Neutrophil (primary cell): ENCODE results near the gene SMCR8.

Experiments used
- H3K27ac ChIP-seq: fragments of 200-600 bp; sonication (generic); 2 replicates; pipeline ENCODE4 v1.5.1; 2016; ENCODE audit warnings: mild to moderate bottlenecking, moderate library complexity
- H3K27me3 ChIP-seq: fragments of 200-600 bp; sonication (generic); 2 replicates; pipeline ENCODE4 v1.6.0; 2016; ENCODE audit warnings: mild to moderate bottlenecking
- H3K36me3 ChIP-seq: fragments of 200-600 bp; sonication (generic); 2 replicates; pipeline ENCODE4 v1.5.1; 2017
- H3K4me1 ChIP-seq, 2 experiments: fragments of 200-600 bp in 1 of 2; sonication (generic) in 1 of 2; 1 replicate in 1 of 2; 2 replicates in 1 of 2; pipeline versions ENCODE4 v1.5.1 to v1.6.1; 2013 to 2016; ENCODE audit warnings: low read depth in 1 of 2, low read length in 1 of 2, mild to moderate bottlenecking in 1 of 2, moderate library complexity in 1 of 2; ENCODE audit not compliant: control insufficient read depth in 1 of 2, insufficient read depth in 1 of 2
- H3K4me3 ChIP-seq, 2 experiments: fragments of 200-600 bp in 1 of 2; sonication (generic) in 1 of 2; 1 replicate in 1 of 2; 2 replicates in 1 of 2; pipeline ENCODE4 v1.5.1; 2013 to 2016; ENCODE audit warnings: low read depth in 1 of 2, low read length in 1 of 2, mild to moderate bottlenecking in 1 of 2, moderate library complexity in 1 of 2
- H3K9me3 ChIP-seq: fragments of 200-600 bp; sonication (generic); 2 replicates; pipeline ENCODE4 v1.5.1; 2016
- TF ChIP-seq, protein P1 (sequence below): fragments of 200-600 bp; sonication (generic); IDR thresholded peaks from 2 replicates; pipeline ENCODE4 v1.5.1; 2016; ENCODE audit warnings: antibody characterized with exemption

The SMCR8 gene

DNA sequence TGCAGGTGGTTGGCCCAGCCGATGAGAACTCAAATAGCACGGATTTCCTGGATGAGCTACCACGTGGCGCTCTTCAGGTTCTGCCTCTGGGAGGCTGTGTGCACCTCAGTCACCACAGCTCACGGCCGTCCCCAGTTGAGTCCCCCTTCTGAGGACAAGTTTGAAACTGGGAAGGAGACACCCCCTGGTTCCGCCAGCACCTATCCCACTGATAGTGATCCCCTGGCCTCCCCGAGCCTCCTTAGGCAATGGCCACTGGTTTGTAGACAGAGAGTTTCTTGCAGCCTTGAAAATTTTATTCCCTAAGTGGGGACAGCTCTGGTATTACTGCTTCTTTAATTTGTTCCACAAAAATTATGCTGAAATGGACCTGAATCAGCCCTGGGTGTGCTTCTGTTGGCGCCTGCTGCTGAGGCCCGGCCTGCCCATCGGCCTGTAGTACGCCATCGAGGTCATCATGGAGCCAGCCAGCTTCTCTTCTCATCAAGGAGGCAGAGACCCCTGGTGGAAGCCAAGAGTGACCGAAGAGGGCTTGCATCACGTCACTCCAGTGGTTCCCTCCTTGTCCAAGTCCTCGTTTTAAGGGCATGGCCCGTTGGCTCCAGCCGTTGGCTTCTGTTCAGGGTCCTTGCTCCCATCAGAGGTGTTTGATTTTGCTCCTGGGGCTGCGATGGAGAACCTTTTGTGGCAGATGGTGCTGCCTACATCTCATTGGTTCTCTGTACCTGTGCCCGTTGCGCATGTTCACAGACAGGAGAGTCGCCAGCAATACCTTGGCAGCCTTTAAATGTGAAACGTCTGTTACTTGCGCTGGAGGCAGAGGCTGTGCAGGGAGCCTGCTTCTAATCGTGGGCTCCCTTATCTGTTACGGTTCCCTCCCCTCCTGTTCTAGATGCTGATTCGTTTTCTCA is 9.3 kb downstream of the SMCR8 start:
- peaks cover 96% of the 10 kb centered on the region for H3K36me3 ChIP-seq

DNA sequence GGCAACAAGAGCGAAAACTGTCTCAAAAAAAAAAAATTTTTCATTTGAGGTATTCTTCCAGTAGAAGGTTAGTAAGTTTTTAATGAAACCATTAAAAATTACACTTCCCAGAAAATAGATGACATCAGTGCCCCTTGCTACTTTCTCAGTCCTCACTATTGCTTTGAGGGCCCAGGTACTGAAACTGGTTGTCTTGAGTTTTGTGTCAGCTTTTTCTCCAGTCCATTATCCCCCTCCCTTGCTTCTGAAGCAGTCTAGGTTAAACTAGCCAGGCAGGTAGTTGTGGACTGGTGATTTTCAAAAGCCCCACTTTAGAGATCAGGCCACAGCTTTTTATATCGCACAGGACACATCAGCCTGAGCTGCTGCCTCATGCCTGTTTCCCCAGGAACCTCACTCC is 10.9 kb downstream of the SMCR8 start:
- no peak overlapping the region for H3K27ac ChIP-seq
- TF ChIP-seq, protein P1, sequence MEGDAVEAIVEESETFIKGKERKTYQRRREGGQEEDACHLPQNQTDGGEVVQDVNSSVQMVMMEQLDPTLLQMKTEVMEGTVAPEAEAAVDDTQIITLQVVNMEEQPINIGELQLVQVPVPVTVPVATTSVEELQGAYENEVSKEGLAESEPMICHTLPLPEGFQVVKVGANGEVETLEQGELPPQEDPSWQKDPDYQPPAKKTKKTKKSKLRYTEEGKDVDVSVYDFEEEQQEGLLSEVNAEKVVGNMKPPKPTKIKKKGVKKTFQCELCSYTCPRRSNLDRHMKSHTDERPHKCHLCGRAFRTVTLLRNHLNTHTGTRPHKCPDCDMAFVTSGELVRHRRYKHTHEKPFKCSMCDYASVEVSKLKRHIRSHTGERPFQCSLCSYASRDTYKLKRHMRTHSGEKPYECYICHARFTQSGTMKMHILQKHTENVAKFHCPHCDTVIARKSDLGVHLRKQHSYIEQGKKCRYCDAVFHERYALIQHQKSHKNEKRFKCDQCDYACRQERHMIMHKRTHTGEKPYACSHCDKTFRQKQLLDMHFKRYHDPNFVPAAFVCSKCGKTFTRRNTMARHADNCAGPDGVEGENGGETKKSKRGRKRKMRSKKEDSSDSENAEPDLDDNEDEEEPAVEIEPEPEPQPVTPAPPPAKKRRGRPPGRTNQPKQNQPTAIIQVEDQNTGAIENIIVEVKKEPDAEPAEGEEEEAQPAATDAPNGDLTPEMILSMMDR: no peak
- H3K4me1 ChIP-seq: peaks cover 1 to 3% of the 10 kb centered on the region in 2 experiments
- H3K4me3 ChIP-seq: no peak overlapping the region
- no peaks in the 10 kb centered on the region for H3K27me3 ChIP-seq
- H3K9me3 ChIP-seq: no peaks in the 10 kb centered on the region
- peaks cover 100% of the 10 kb centered on the region for H3K36me3 ChIP-seq

More for the DNA sequence above, 9.3 kb downstream of the SMCR8 start:
- Histone ChIP-seq H3K4me3 (no peak overlapping the region), H3K4me1 (peaks cover 9 to 13% of the 10 kb centered on the region in 2 experiments), H3K27me3 (no peaks in the 10 kb centered on the region), H3K27ac (no peak overlapping the region), H3K9me3 (no peaks in the 10 kb centered on the region)
- TF ChIP-seq, protein P1: no peak

DNA sequence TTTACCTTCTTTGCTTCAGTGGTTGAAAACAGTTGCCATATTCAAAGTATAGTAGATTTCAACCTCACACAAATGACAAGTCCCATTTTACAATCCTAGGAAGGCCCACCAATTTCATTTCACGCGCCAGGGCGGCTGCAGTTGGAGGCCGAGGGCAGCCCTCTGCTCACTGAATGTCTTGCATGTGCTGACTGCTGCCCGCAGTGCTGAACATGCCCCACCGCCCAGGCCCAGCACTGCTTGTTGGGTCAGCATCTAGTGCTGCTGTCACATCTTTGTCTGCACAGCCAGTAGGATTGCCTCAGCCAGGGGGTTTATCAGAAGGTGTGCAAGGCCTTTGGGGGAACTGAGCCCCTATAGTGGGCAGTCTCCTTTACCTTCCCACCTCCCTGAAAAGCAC is 11.5 kb downstream of the SMCR8 start:
- Histone ChIP-seq H3K9me3 (no peaks in the 10 kb centered on the region), H3K27ac (no peak overlapping the region), H3K4me1 (no peaks in the 10 kb centered on the region), H3K36me3 (peaks cover 100% of the 10 kb centered on the region), H3K4me3 (no peak overlapping the region), H3K27me3 (no peaks in the 10 kb centered on the region)
- TF ChIP-seq, protein P1: no peak

DNA sequence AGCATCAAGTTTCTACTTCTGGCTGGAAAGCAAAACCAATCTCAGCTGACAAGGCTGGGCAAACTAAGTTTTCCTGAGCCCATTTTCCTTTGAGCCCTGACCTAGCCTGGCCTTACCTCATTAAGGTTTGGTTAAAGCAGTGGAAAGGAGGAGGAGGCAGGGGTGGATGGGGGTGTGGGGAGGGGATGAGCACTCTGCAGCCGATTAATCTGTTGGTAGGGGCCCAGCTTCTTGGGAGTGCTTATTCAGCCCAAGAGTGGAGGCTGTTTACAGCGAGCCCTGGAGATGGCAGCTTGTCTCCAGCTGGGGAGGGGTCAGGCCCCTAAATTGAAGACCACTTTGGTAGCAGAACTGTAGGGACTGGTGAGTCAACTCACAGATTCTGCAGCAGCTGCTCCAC is 12.0 kb downstream of the SMCR8 start:
- TF ChIP-seq, protein P1: no peak
- Histone ChIP-seq H3K4me3 (no peak overlapping the region), H3K36me3 (peaks cover 100% of the 10 kb centered on the region), H3K9me3 (no peaks in the 10 kb centered on the region), H3K27ac (no peak overlapping the region), H3K27me3 (no peaks in the 10 kb centered on the region), H3K4me1 (no peaks in the 10 kb centered on the region)

DNA sequence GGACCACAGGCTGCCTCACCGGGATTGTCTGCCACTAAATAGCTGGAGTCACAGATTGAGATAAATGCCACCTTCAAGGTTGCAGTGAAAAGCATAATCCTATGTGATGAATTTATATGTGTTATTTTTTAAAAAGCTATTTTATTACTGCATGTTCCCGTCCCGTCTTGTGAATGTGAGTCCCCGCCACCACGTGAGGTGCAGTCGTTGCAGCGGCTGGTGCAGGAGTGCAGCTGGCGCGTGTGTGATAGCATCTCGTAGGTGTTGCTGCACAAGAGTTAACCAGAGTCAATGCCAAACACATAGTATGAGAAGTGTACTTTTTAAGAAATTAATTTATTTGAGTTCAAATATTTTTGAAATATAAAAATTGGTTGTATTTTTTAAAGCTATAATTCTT is 12.5 kb downstream of the SMCR8 start:
- H3K27ac ChIP-seq: no peak overlapping the region
- H3K4me3 ChIP-seq: no peak overlapping the region
- H3K9me3 ChIP-seq: no peaks in the 10 kb centered on the region
- H3K36me3 ChIP-seq: peaks cover 100% of the 10 kb centered on the region
- H3K4me1 ChIP-seq: no peaks in the 10 kb centered on the region
- TF ChIP-seq, protein P1: no peak
- no peaks in the 10 kb centered on the region for H3K27me3 ChIP-seq
